Right lobe of liver (tissue), 6 donors: Measurements from ENCODE around the gene ZNF85. TPM values are rescaled to one million over a fixed set of nuclear protein-coding genes. Genes with fewer than 3 reads are reported as not detected.

Experiments used
- ATAC-seq, 4 donors: fragments of 200-7000 bp; cut with Tn5 transposase; one replicate each; pipeline ENCODE4 v1.9.1; 2020; ENCODE audit warnings: mild to moderate bottlenecking in 4 of 4, moderate library complexity in 4 of 4
- DNase-seq, 3 donors: peaks; one replicate each; pipeline ENCODE4 v3.0.0-alpha.2; 2020
- H3K27ac ChIP-seq, 3 donors: fragments of 200-600 bp; one replicate each; pipeline ENCODE4 v1.8.0; 2022
- H3K27me3 ChIP-seq, 2 donors: fragments of 200-600 bp; one replicate each; pipeline ENCODE4 v1.8.0; 2022
- H3K36me3 ChIP-seq, 4 donors: fragments of 200-600 bp; sonication (generic) in 1 of 4; one replicate each; pipeline versions ENCODE4 v1.5.1 to v1.8.0; 2017 to 2022; ENCODE audit warnings: control low read depth in 1 of 4
- H3K4me1 ChIP-seq, 4 donors: fragments of 200-600 bp; sonication (generic) in 1 of 4; one replicate each; pipeline versions ENCODE4 v1.5.1 to v1.8.0; 2017 to 2022; ENCODE audit warnings: control low read depth in 1 of 4
- H3K4me3 ChIP-seq, 3 donors: fragments of 200-600 bp; one replicate each; pipeline ENCODE4 v1.8.0; 2022
- H3K9me3 ChIP-seq, 4 donors: fragments of 200-600 bp; sonication (generic) in 1 of 4; one replicate each; pipeline versions ENCODE4 v1.5.1 to v1.8.0; 2017 to 2022; ENCODE audit warnings: control low read depth in 1 of 4
- CTCF ChIP-seq, 4 donors: fragments of 200-600 bp in 3 of 4; fragments of 450-650 bp in 1 of 4; IDR thresholded peaks; one replicate each; pipeline versions ENCODE4 v1.5.1 to v1.8.0; 2016 to 2022; ENCODE audit warnings: antibody characterized with exemption in 4 of 4, mild to moderate bottlenecking in 2 of 4
- POLR2A ChIP-seq: fragments of 450-650 bp; IDR thresholded peaks from one replicate; pipeline ENCODE4 v1.6.1; 2017; ENCODE audit warnings: antibody characterized with exemption, mild to moderate bottlenecking
- WGBS: methylation state at CpG from one replicate; pipeline ENCODE4 v1.1.6; 2018; ENCODE audit warnings: low coverage, low lambda C conversion rate; ENCODE audit not compliant: insufficient coverage; ENCODE audit errors: missing lambda C conversion rate; 5-methylcytosine and 5-hydroxymethylcytosine counted together
- intact Hi-C, 2 donors: fragments of 100-400 bp; cut with DNase I; formaldehyde crosslinking; loops; one replicate each; pipeline versions ENCODE4 v1.11.2 to v1.14.1; 2022
- long read RNA-seq: library from polyadenylated mRNA; unstranded; transcript quantifications from one replicate; pipeline ENCODE4 v2.0.0, GENCODE V29; 2019
- total RNA-seq, 6 experiments: library from RNA; depleted of rRNA in 2 of 6; stranded (reverse); fragments of >200 nt in 2 of 6; fragmentation: NEBNext Ultra II Directional in 3 of 6; extraction: Animal tissue kit (Norgen Biotek cat#: 25700) in 3 of 6; gene quantifications; one replicate each; pipeline versions ENCODE4 v1.1.0 to v1.2.4, GENCODE V29; 2016 to 2023
- donor health status: DM: no; HTN: yes; CAD: no.
- donor health status: DM: no; HTN: no; CAD: no.
- donor health status: DM: no; HTN: no; CAD: no.
- donor health status: DM: no; HTN: yes; CAD: no.
- donor health status: DM: no; HTN: yes; CAD: no.

ZNF85 gene
- 1 to 10 TPM in 2 of 6 experiments, under 1 TPM in 4; 0.37 to 3.3 (median 0.84) TPM for total RNA-seq
- long read RNA-seq: 0 reads

- no peaks in the 10 kb centered on the region for H3K36me3 ChIP-seq
- no peaks in the 10 kb centered on the region for H3K4me1 ChIP-seq
- H3K4me3 ChIP-seq: peak within 1 kb of the TSS; percentile 41 to 47 (median 46)
- H3K27ac ChIP-seq: peak within 1 kb of the TSS; percentile 44 to 60 (median 56)
- no peaks in the 10 kb centered on the region for H3K9me3 ChIP-seq
- no peaks in the 10 kb centered on the region for H3K27me3 ChIP-seq
- intact Hi-C loops: no loop called here
- ATAC-seq: peak; percentile 90 to 96 (median 95)
- peak; percentile 70 to 78 (median 73) for DNase-seq
- WGBS: 1% methylated on average over 23 of the region's 38 CpGs
- TF ChIP-seq CTCF (IDR thresholded peaks at IDR 0.05) (no peak), POLR2A (no peak)
Observed at GRCh38 chr19:20923077-20923871, at the start of gene ZNF85. ZNF85 (plus strand) TSS chr19:20923251; CDS start chr19:20923401, 150 bp downstream.

GRCh38 chr19:20879501-20879900, 43.5 kb upstream of the ZNF85 start:
- no peak overlapping the region for H3K4me3 ChIP-seq
- intact Hi-C loops: no loop called here
- TF ChIP-seq CTCF (IDR thresholded peaks at IDR 0.05) (no peak), POLR2A (no peak)
- H3K27me3 ChIP-seq: no peaks in the 10 kb centered on the region
- no peaks in the 10 kb centered on the region for H3K36me3 ChIP-seq
- H3K27ac ChIP-seq: no peak overlapping the region
- H3K4me1 ChIP-seq: no peaks in the 10 kb centered on the region
- no peaks in the 10 kb centered on the region for H3K9me3 ChIP-seq
- no peak for ATAC-seq
- WGBS: 67% methylated on average over 1 of the region's 1 CpG
- no peak for DNase-seq

- H3K9me3 ChIP-seq: no peaks in the 10 kb centered on the region
- no peak for ATAC-seq
- no peak for DNase-seq
- H3K4me1 ChIP-seq: no peaks in the 10 kb centered on the region
- H3K36me3 ChIP-seq: no peaks in the 10 kb centered on the region
- WGBS: 81% methylated on average over 3 of the region's 3 CpGs
- TF ChIP-seq CTCF (IDR thresholded peaks at IDR 0.05): no peak
- no peak for TF ChIP-seq POLR2A
- H3K4me3 ChIP-seq: no peak overlapping the region
- no peak overlapping the region for H3K27ac ChIP-seq
- no peaks in the 10 kb centered on the region for H3K27me3 ChIP-seq
- intact Hi-C loops: no loop called here
Observed at GRCh38 chr19:20912973-20913372, 10.1 kb upstream of the ZNF85 start.

- DNase-seq (no peak), ATAC-seq (no peak)
- Histone ChIP-seq H3K27ac (no peak overlapping the region), H3K36me3 (no peaks in the 10 kb centered on the region), H3K4me1 (no peaks in the 10 kb centered on the region), H3K27me3 (no peaks in the 10 kb centered on the region), H3K4me3 (no peak overlapping the region), H3K9me3 (no peaks in the 10 kb centered on the region)
- intact Hi-C loops: no loop called here
- 72% methylated on average over 2 of the region's 2 CpGs for WGBS
- TF ChIP-seq POLR2A (no peak), CTCF (IDR thresholded peaks at IDR 0.05) (no peak)
Observed at GRCh38 chr19:20925481-20925880, 2.4 kb downstream of the ZNF85 start.
